ENCODE measurements around the gene ZNF48.
A peak's percentile ranks its signal among the peaks of the same experiment; 100 is the strongest.

The ZNF48 gene

DNA sequence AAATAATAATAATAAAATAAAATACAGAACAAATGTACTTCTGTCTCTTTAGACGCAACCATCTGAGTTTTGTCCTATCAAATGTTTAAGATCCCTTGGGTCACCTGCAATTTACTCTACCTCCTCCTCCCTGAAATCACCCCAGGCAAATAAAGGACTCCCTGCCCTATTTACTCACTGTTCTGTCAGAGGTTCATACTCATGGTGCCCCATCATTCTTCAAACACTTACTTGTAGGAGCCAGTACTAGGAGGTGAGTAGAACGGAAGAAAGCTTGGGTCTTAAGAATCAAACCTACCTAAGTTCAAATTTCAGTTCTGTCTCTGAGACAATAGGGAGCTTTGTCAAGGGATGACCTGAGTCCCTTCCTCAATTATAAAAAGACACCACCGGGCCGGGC, 28.7 kb upstream of the ZNF48 start:
- Histone ChIP-seq H2BK15ac (ENCODE audit: low read depth, poor library complexity, severe bottlenecking) (no peak overlapping the region), H3K14ac (ENCODE audit: low read length in 2 of 2) (no peak overlapping the region), H3K4me2 (ENCODE audit: low read length, poor library complexity, severe bottlenecking) (no peak overlapping the region), H3K4me3 (ENCODE audit: insufficient read depth in 1 of 2, low read depth in 1 of 2, low read length in 2 of 2) (peak overlapping the region in 1 of 2 experiments; percentile 98), H3K18ac (ENCODE audit: low read depth in 1 of 2, low read length in 2 of 2) (no peak overlapping the region), H4K8ac (ENCODE audit: low read length) (no peak overlapping the region), H3K23ac (ENCODE audit: low read length in 2 of 2) (no peak overlapping the region), H2AFZ (ENCODE audit: low read depth, low read length) (no peak overlapping the region), H2BK12ac (ENCODE audit: low read length in 2 of 2) (no peak overlapping the region), H2BK5ac (ENCODE audit: low read depth, low read length, poor library complexity, severe bottlenecking) (no peak overlapping the region), H3K36me3 (ENCODE audit: control insufficient read depth in 1 of 2, insufficient read depth in 2 of 2, low read depth in 1 of 2, low read length in 2 of 2) (peaks cover 21 to 43% of the 10 kb centered on the region in 2 experiments), H3K27me3 (ENCODE audit: control insufficient read depth in 1 of 2, insufficient read depth in 1 of 2, low read length in 2 of 2) (no peaks in the 10 kb centered on the region), H2BK120ac (ENCODE audit: low read depth, low read length) (no peak overlapping the region), H3K9me3 (ENCODE audit: control insufficient read depth, low read length) (no peaks in the 10 kb centered on the region), H3K79me1 (replicated peaks; ENCODE audit: low read length, poor library complexity, severe bottlenecking) (peaks cover 4% of the 10 kb centered on the region), H3K27ac (ENCODE audit: low read length, poor library complexity, severe bottlenecking) (no peak overlapping the region), H3K4ac (ENCODE audit: low read depth in 1 of 2, low read length in 2 of 2) (no peak overlapping the region), H4K91ac (ENCODE audit: low read length) (no peak overlapping the region), H3K4me1 (ENCODE audit: control insufficient read depth, insufficient read depth, low read depth, low read length) (peaks cover 26% of the 10 kb centered on the region), H3K9ac (ENCODE audit: low read length) (no peak overlapping the region), H2AK5ac (ENCODE audit: low read length, severe bottlenecking) (no peak overlapping the region)
- 97% methylated on average over 4 of the region's 4 CpGs for WGBS
- no peak for DNase-seq

DNA sequence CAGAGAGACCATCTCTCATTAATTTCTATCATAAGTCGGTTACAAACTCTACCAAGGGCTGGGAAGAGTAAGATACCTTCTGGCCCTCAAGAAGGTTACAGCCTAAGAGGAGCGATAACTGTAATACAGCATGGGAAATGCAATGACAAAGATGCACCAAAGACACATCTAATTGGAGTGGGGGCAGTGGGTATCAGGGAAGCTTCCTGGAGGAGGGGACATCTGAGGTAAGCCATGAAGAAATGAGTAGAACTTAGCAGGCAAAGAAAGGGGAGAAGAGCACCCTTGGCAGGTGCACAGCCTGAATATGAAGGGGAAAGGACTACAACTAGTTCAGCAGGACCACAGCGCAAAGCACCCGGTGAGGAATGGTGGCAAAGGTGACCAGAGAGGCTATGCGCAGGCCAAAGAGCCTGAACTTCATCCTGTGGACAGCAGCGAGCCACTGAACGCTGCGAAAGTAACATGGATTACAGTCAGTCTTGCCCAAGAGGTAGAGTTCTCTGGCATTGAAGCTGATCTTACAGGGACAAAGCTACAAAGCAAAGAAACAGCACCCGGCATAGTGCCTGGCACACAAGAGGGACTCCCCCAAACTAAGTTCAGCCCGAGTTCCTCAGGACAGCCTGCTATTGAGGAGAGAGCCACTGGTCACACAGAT, 27.7 kb upstream of the ZNF48 start:
- H2BK5ac ChIP-seq (ENCODE audit: low read depth, low read length, poor library complexity, severe bottlenecking): no peak overlapping the region
- no peaks in the 10 kb centered on the region for H3K9me3 ChIP-seq (ENCODE audit: control insufficient read depth, low read length)
- no peak overlapping the region for H3K14ac ChIP-seq (ENCODE audit: low read length in 2 of 2)
- peak overlapping the region; percentile 93 for H3K4me2 ChIP-seq (ENCODE audit: low read length, poor library complexity, severe bottlenecking)
- no peak overlapping the region for H2BK12ac ChIP-seq (ENCODE audit: low read length in 2 of 2)
- peak overlapping the region in 1 of 2 experiments; percentile 98 for H3K4me3 ChIP-seq (ENCODE audit: insufficient read depth in 1 of 2, low read depth in 1 of 2, low read length in 2 of 2)
- H2AK5ac ChIP-seq (ENCODE audit: low read length, severe bottlenecking): no peak overlapping the region
- H3K4ac ChIP-seq (ENCODE audit: low read depth in 1 of 2, low read length in 2 of 2): no peak overlapping the region
- 94% methylated on average over 10 of the region's 10 CpGs for WGBS
- H4K91ac ChIP-seq (ENCODE audit: low read length): no peak overlapping the region
- H3K23ac ChIP-seq (ENCODE audit: low read length in 2 of 2): peak overlapping the region in 1 of 2 experiments; percentile 37
- H2BK15ac ChIP-seq (ENCODE audit: low read depth, poor library complexity, severe bottlenecking): no peak overlapping the region
- H3K4me1 ChIP-seq (ENCODE audit: control insufficient read depth, insufficient read depth, low read depth, low read length): peaks cover 26% of the 10 kb centered on the region
- H3K27me3 ChIP-seq (ENCODE audit: control insufficient read depth in 1 of 2, insufficient read depth in 1 of 2, low read length in 2 of 2): no peaks in the 10 kb centered on the region
- H2BK120ac ChIP-seq (ENCODE audit: low read depth, low read length): no peak overlapping the region
- DNase-seq: no peak
- H2AFZ ChIP-seq (ENCODE audit: low read depth, low read length): no peak overlapping the region
- peaks cover 21 to 39% of the 10 kb centered on the region in 2 experiments for H3K36me3 ChIP-seq (ENCODE audit: control insufficient read depth in 1 of 2, insufficient read depth in 2 of 2, low read depth in 1 of 2, low read length in 2 of 2)
- peak overlapping the region; percentile 89 for H3K9ac ChIP-seq (ENCODE audit: low read length)
- H3K79me1 ChIP-seq (replicated peaks; ENCODE audit: low read length, poor library complexity, severe bottlenecking): peaks cover 4% of the 10 kb centered on the region
- no peak overlapping the region for H4K8ac ChIP-seq (ENCODE audit: low read length)
- no peak overlapping the region for H3K18ac ChIP-seq (ENCODE audit: low read depth in 1 of 2, low read length in 2 of 2)
- H3K27ac ChIP-seq (ENCODE audit: low read length, poor library complexity, severe bottlenecking): no peak overlapping the region

DNA sequence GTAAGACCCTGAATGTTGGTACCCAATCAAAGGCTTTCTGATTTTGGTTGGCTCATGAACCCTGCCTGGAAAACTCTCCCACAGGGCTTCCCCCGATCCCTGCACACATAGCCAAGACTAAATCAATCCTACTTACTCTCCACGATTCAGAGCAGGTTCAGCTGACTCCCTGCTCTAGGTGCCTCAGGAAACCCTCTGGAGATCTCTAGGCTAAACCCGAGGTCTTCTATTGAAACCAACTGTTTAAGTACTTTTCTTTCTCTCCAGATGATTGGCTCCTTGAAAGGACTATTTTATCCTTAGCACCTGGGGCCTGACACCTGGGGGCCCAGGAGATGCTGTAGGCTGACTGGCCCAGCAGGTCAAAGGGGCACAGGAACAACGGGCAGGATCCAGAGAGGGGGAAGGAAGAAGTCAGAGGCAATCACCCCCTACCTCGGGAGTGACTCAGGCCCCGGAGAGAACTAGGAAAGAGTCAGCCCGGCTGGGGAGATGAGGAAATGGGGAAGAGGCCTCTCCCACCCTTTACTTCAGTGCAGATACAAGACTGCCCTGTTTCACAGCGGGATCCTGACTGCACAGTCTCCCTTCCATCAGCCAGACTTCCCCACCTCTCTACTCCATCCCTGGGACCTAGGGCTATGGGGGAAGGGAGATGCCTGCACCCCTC, 27.0 kb upstream of the ZNF48 start:
- DNase-seq: peak; percentile 72
- H3K79me1 ChIP-seq (replicated peaks; ENCODE audit: low read length, poor library complexity, severe bottlenecking): peaks cover 2% of the 10 kb centered on the region
- H4K91ac ChIP-seq (ENCODE audit: low read length): no peak overlapping the region
- no peak overlapping the region for H4K8ac ChIP-seq (ENCODE audit: low read length)
- peak overlapping the region; percentile 93 for H3K4me2 ChIP-seq (ENCODE audit: low read length, poor library complexity, severe bottlenecking)
- H3K9me3 ChIP-seq (ENCODE audit: control insufficient read depth, low read length): no peaks in the 10 kb centered on the region
- H3K4ac ChIP-seq (ENCODE audit: low read depth in 1 of 2, low read length in 2 of 2): peak overlapping the region in 1 of 2 experiments; percentile 45
- H3K36me3 ChIP-seq (ENCODE audit: control insufficient read depth in 1 of 2, insufficient read depth in 2 of 2, low read depth in 1 of 2, low read length in 2 of 2): peaks cover 20 to 32% of the 10 kb centered on the region in 2 experiments
- H3K18ac ChIP-seq (ENCODE audit: low read depth in 1 of 2, low read length in 2 of 2): no peak overlapping the region
- no peak overlapping the region for H2BK15ac ChIP-seq (ENCODE audit: low read depth, poor library complexity, severe bottlenecking)
- peak overlapping the region in 1 of 2 experiments; percentile 79 for H3K23ac ChIP-seq (ENCODE audit: low read length in 2 of 2)
- peak overlapping the region in 1 of 2 experiments; percentile 78 for H3K14ac ChIP-seq (ENCODE audit: low read length in 2 of 2)
- 33% methylated on average over 5 of the region's 8 CpGs for WGBS
- H3K27me3 ChIP-seq (ENCODE audit: control insufficient read depth in 1 of 2, insufficient read depth in 1 of 2, low read length in 2 of 2): no peaks in the 10 kb centered on the region
- H2BK120ac ChIP-seq (ENCODE audit: low read depth, low read length): no peak overlapping the region
- peak overlapping the region; percentile 71 to 98 for H3K4me3 ChIP-seq (ENCODE audit: insufficient read depth in 1 of 2, low read depth in 1 of 2, low read length in 2 of 2)
- peaks cover 25% of the 10 kb centered on the region for H3K4me1 ChIP-seq (ENCODE audit: control insufficient read depth, insufficient read depth, low read depth, low read length)
- H2BK12ac ChIP-seq (ENCODE audit: low read length in 2 of 2): peak overlapping the region in 1 of 2 experiments; percentile 19
- H3K27ac ChIP-seq (ENCODE audit: low read length, poor library complexity, severe bottlenecking): peak overlapping the region; percentile 79
- H2AFZ ChIP-seq (ENCODE audit: low read depth, low read length): no peak overlapping the region
- peak overlapping the region; percentile 21 for H2BK5ac ChIP-seq (ENCODE audit: low read depth, low read length, poor library complexity, severe bottlenecking)
- peak overlapping the region; percentile 89 for H3K9ac ChIP-seq (ENCODE audit: low read length)
- peak overlapping the region; percentile 62 for H2AK5ac ChIP-seq (ENCODE audit: low read length, severe bottlenecking)

DNA sequence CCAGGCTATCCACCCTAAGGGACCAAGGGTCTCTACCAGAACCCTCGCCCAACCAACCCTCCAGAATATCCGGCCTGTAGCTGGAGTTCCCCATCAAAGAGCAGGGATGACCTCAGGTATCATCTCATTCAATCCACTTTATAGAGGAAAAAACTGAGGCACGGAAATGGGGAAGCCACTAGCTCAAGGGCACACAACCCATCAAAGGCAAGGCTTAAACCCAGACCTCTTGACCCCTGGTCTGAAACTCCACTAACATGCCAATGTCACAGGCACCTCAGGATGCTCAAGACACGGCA, 26.5 kb upstream of the ZNF48 start:
- DNase-seq: no peak
- H3K4me1 ChIP-seq (ENCODE audit: control insufficient read depth, insufficient read depth, low read depth, low read length): peaks cover 25% of the 10 kb centered on the region
- no peak overlapping the region for H4K8ac ChIP-seq (ENCODE audit: low read length)
- peak overlapping the region; percentile 21 for H2BK5ac ChIP-seq (ENCODE audit: low read depth, low read length, poor library complexity, severe bottlenecking)
- H3K27me3 ChIP-seq (ENCODE audit: control insufficient read depth in 1 of 2, insufficient read depth in 1 of 2, low read length in 2 of 2): no peaks in the 10 kb centered on the region
- peak overlapping the region; percentile 71 to 98 for H3K4me3 ChIP-seq (ENCODE audit: insufficient read depth in 1 of 2, low read depth in 1 of 2, low read length in 2 of 2)
- peak overlapping the region; percentile 89 for H3K9ac ChIP-seq (ENCODE audit: low read length)
- peak overlapping the region; percentile 45 for H2AK5ac ChIP-seq (ENCODE audit: low read length, severe bottlenecking)
- peak overlapping the region in 1 of 2 experiments; percentile 19 for H2BK12ac ChIP-seq (ENCODE audit: low read length in 2 of 2)
- peaks cover 18 to 27% of the 10 kb centered on the region in 2 experiments for H3K36me3 ChIP-seq (ENCODE audit: control insufficient read depth in 1 of 2, insufficient read depth in 2 of 2, low read depth in 1 of 2, low read length in 2 of 2)
- H4K91ac ChIP-seq (ENCODE audit: low read length): no peak overlapping the region
- peaks cover 2% of the 10 kb centered on the region for H3K79me1 ChIP-seq (replicated peaks; ENCODE audit: low read length, poor library complexity, severe bottlenecking)
- no peak overlapping the region for H2BK120ac ChIP-seq (ENCODE audit: low read depth, low read length)
- H3K18ac ChIP-seq (ENCODE audit: low read depth in 1 of 2, low read length in 2 of 2): peak overlapping the region; percentile 12 to 53
- peak overlapping the region; percentile 93 for H3K4me2 ChIP-seq (ENCODE audit: low read length, poor library complexity, severe bottlenecking)
- H2BK15ac ChIP-seq (ENCODE audit: low read depth, poor library complexity, severe bottlenecking): no peak overlapping the region
- no peaks in the 10 kb centered on the region for H3K9me3 ChIP-seq (ENCODE audit: control insufficient read depth, low read length)
- H2AFZ ChIP-seq (ENCODE audit: low read depth, low read length): no peak overlapping the region
- H3K4ac ChIP-seq (ENCODE audit: low read depth in 1 of 2, low read length in 2 of 2): peak overlapping the region in 1 of 2 experiments; percentile 45
- H3K27ac ChIP-seq (ENCODE audit: low read length, poor library complexity, severe bottlenecking): peak overlapping the region; percentile 79
- peak overlapping the region in 1 of 2 experiments; percentile 78 for H3K14ac ChIP-seq (ENCODE audit: low read length in 2 of 2)
- 47% methylated on average over 4 of the region's 4 CpGs for WGBS
- H3K23ac ChIP-seq (ENCODE audit: low read length in 2 of 2): peak overlapping the region in 1 of 2 experiments; percentile 79

Measured in mesenchymal stem cell (in vitro differentiated cells and primary cell).